BE2C (cell line): Measurements from ENCODE around the gene WFDC2.
"Not testable (repeated sequence)": the region's sequence is repeated elsewhere in the genome, so short reads cannot be mapped to it uniquely, and the experiment has no call there.

ENCODE experiments used
- DNase-seq: peaks from one replicate; pipeline ENCODE4 v3.0.0-alpha.2; 2020
- H3K27me3 ChIP-seq: fragments of 250-450 bp; sonication (Bioruptor Pico); 2 replicates; pipeline ENCODE4 v1.5.1; 2020; ENCODE audit warnings: mild to moderate bottlenecking
- H3K36me3 ChIP-seq: fragments of 250-450 bp; sonication (Bioruptor Pico); 2 replicates; pipeline ENCODE4 v1.5.1; 2020; ENCODE audit warnings: mild to moderate bottlenecking
- H3K4me1 ChIP-seq: fragments of 250-450 bp; sonication (Bioruptor Pico); 2 replicates; pipeline ENCODE4 v1.5.1; 2020
- H3K4me3 ChIP-seq: 2 replicates; pipeline ENCODE4 v1.5.1; 2011; ENCODE audit warnings: low read depth, low read length
- H3K9me3 ChIP-seq: fragments of 250-450 bp; sonication (Bioruptor Pico); 2 replicates; pipeline ENCODE4 v1.5.1; 2020
- CTCF ChIP-seq: IDR thresholded peaks from 2 replicates; pipeline ENCODE4 v1.5.1; 2012; ENCODE audit warnings: mild to moderate bottlenecking, low read depth, low read length

WFDC2 gene

GRCh38 chr20:45463709-45464108 is 5.8 kb upstream of the WFDC2 start:
- Histone ChIP-seq H3K9me3 (no peaks in the 10 kb centered on the region), H3K36me3 (no peaks in the 10 kb centered on the region), H3K4me1 (no peaks in the 10 kb centered on the region), H3K27me3 (peaks cover 79% of the 10 kb centered on the region), H3K4me3 (no peak overlapping the region)
- DNase-seq, result no peak
- no peak for TF ChIP-seq CTCF

DNA sequence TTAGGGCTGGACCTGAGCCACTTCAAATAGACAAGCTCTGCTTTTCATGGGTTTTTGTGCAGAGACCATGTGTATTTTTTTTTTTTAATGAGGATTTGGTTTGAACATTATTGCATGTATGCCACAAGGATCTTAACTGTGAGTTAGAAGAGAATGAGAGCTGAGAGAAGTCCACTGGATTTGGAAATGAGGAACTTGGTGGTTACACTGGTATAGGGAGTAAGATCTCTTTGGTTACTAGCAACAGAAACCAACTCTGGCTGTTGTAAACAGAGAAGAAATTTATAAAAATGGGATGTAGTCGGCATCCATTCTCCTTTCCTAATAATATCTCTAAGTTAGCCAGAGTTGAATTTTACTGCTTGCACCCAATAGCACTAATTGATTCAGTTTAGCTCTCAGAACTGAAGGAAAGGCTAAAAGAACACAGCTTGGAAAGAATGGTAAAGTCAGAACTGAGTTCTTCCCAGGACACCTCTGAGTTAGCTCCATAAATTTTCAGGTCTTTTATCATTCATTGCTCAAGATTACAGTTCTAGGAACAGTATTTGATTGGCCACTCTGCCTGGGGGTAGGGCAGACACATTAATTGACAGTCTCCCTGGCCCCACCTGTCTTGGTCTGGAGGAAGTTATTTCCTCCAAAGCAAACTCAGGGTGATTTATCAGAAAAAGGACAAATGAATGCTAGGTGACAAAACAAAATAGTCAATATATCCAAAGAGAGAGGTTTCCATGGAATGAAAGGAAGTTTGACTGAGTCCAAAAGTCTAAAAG is 3.9 kb upstream of the WFDC2 start:
- H3K4me3 ChIP-seq, result no peak overlapping the region
- no peaks in the 10 kb centered on the region for H3K4me1 ChIP-seq
- TF ChIP-seq CTCF, result no peak
- no peaks in the 10 kb centered on the region for H3K36me3 ChIP-seq
- no peak for DNase-seq
- H3K9me3 ChIP-seq, result no peaks in the 10 kb centered on the region
- peaks cover 82% of the 10 kb centered on the region for H3K27me3 ChIP-seq

- no peak for TF ChIP-seq CTCF
- H3K9me3 ChIP-seq, result 0 out of 2 replicates have a peak, but pooled peaks cover under 1% of the 10 kb centered on the region
- no peak for DNase-seq
- no peak overlapping the region for H3K4me3 ChIP-seq
- peaks cover 85% of the 10 kb centered on the region for H3K27me3 ChIP-seq
- no peaks in the 10 kb centered on the region for H3K4me1 ChIP-seq
- no peaks in the 10 kb centered on the region for H3K36me3 ChIP-seq
Observed at GRCh38 chr20:45467172-45467571, 2.4 kb upstream of the WFDC2 start.

DNA sequence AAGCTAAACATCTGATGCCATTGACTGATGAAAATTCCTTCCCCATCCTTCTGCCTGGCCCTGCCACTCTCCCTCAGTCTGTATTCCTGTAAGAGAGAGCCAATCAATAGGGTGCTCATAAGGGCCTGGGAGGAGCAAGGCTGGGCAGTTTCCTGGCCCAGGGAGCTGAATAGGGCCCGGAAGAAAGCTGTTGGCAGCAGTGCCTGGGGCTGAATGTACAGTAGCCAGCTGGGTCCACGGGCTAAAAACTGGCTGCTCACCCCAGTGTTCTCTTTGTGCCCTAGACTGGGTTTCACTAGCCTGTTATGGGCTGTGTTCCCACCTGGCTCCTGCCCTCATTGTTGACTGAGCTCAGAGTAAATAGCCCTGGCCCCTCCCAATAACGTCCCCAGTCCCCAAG is 1.7 kb upstream of the WFDC2 start:
- 0 out of 2 replicates have a peak, but pooled peaks cover 2% of the 10 kb centered on the region for H3K9me3 ChIP-seq
- DNase-seq, result no peak
- H3K4me1 ChIP-seq, result no peaks in the 10 kb centered on the region
- no peak overlapping the region for H3K4me3 ChIP-seq
- no peak for TF ChIP-seq CTCF
- no peaks in the 10 kb centered on the region for H3K36me3 ChIP-seq
- peaks cover 80% of the 10 kb centered on the region for H3K27me3 ChIP-seq

DNA sequence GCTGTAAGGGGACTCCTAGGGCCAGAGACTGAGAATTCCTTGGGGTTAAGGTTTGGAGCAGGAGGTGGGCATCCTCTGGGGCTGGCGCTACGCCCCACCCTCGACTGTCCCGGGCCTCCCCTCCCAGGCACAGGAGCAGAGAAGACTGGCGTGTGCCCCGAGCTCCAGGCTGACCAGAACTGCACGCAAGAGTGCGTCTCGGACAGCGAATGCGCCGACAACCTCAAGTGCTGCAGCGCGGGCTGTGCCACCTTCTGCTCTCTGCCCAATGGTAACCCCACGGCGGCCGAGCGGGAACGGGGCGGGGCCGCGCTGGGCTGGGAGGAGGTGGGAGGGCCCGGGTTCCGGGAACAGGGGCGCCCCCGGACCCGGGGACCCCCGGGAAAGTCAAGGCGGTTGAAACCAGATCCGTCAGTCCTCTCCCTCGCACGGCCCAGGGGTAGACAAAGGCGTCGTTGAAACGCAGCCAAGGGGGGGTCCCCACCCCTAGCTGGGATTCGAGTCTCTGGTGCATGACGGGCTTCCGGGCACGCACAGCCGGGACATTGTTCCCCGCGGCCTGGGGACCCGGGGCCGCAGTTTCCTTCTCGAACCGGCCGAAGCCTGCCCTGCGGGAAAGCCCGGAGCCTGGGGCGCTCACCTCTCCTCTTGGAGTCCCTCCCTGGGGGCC is 844 bp downstream of the WFDC2 start:
- peaks cover 72% of the 10 kb centered on the region for H3K27me3 ChIP-seq
- peak overlapping the region; percentile 29 for H3K4me3 ChIP-seq
- 0 out of 2 replicates have a peak, but pooled peaks cover 2% of the 10 kb centered on the region for H3K9me3 ChIP-seq
- no peaks in the 10 kb centered on the region for H3K36me3 ChIP-seq
- TF ChIP-seq CTCF, result no peak
- peak; percentile 26 for DNase-seq
- H3K4me1 ChIP-seq, result no peaks in the 10 kb centered on the region

- TF ChIP-seq CTCF, result 0 out of 2 replicates have a peak, but pooled peaks have one; percentile 2
- DNase-seq, result no peak
- Histone ChIP-seq H3K9me3 (0 out of 2 replicates have a peak, but pooled peaks cover 2% of the 10 kb centered on the region), H3K4me3 (peak overlapping the region; percentile 29), H3K36me3 (no peaks in the 10 kb centered on the region), H3K27me3 (peaks cover 66% of the 10 kb centered on the region), H3K4me1 (no peaks in the 10 kb centered on the region)
Observed at GRCh38 chr20:45470937-45471336, 1.4 kb downstream of the WFDC2 start.

DNA sequence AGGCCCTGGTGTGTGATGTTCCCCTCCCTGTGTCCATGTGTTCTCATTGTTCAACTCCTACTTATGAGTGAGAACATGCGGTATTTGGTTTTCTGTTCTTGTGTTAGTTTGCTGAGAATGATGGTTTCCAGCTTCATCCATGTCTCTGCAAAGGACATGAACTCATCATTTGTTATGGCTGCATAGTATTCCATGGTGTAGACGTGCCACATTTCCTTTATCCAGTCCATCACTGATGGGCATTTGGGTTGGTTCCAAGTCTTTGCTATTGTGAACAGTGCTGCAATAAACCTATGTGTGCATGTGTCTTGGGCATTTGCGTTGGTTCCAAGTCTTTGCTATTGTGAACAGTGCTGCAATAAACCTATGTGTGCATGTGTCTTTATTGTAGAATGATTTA is 2.7 kb downstream of the WFDC2 start:
- H3K36me3 ChIP-seq, H3K4me3 ChIP-seq, H3K4me1 ChIP-seq, DNase-seq, H3K9me3 ChIP-seq: not testable (repeated sequence)
- peaks cover 60% of the 10 kb centered on the region for H3K27me3 ChIP-seq

GRCh38 chr20:45477530-45478148 is 8.1 kb downstream of the WFDC2 start:
- H3K36me3 ChIP-seq, H3K4me3 ChIP-seq, H3K4me1 ChIP-seq, H3K9me3 ChIP-seq, DNase-seq: not testable (repeated sequence)
- H3K27me3 ChIP-seq, result peaks cover 54% of the 10 kb centered on the region
